Large intestine (tissue), 3 donors: ENCODE data around the gene SLC35A3. TPM values are rescaled to one million over a fixed set of nuclear protein-coding genes. Genes with fewer than 3 reads are reported as not detected.
"Not testable (repeated sequence)": the region's sequence is repeated elsewhere in the genome, so short reads cannot be mapped to it uniquely, and the experiment has no call there.

Source experiments
- DNase-seq, 2 donors: peaks; one replicate each; pipeline versions ENCODE4 v3.0.0 to v3.0.0-alpha.2; 2013
- H3K27ac ChIP-seq: one replicate; pipeline ENCODE4 v1.5.1; 2013; ENCODE audit warnings: low read length
- H3K27me3 ChIP-seq: 2 replicates; pipeline ENCODE4 v1.6.1; 2013; ENCODE audit warnings: low read length; ENCODE audit not compliant: control insufficient read depth, insufficient read depth
- H3K36me3 ChIP-seq: 2 replicates; pipeline ENCODE4 v1.6.1; 2013; ENCODE audit warnings: low read length; ENCODE audit not compliant: control insufficient read depth, insufficient read depth
- H3K4me1 ChIP-seq: one replicate; pipeline ENCODE4 v1.6.1; 2013; ENCODE audit warnings: low read length; ENCODE audit not compliant: control insufficient read depth, insufficient read depth
- H3K4me3 ChIP-seq: one replicate; pipeline ENCODE4 v1.5.1; 2013; ENCODE audit warnings: low read length
- H3K9me3 ChIP-seq: one replicate; pipeline ENCODE4 v1.6.1; 2013; ENCODE audit warnings: mild to moderate bottlenecking, low read depth, low read length, moderate library complexity; ENCODE audit not compliant: control insufficient read depth
- WGBS: methylation state at CpG from one replicate; pipeline ENCODE4 v1.1.5; 2013; ENCODE audit warnings: low lambda C conversion rate; ENCODE audit not compliant: insufficient coverage; 5-methylcytosine and 5-hydroxymethylcytosine counted together
- polyA plus RNA-seq: library from polyadenylated mRNA; unstranded; fragments of 120-200 nt; gene quantifications from one replicate; pipeline ENCODE4 v1.2.1, GENCODE V29; 2013

The SLC35A3 gene
- polyA plus RNA-seq, 1 donor = 78.9 TPM

GRCh38 chr1:99969260-99969728 is 502 bp upstream of the SLC35A3 start:
- no peaks in the 10 kb centered on the region for H3K9me3 ChIP-seq
- H3K36me3 ChIP-seq = no peaks in the 10 kb centered on the region
- no peaks in the 10 kb centered on the region for H3K27me3 ChIP-seq
- peak overlapping the region; percentile 69 for H3K4me3 ChIP-seq
- WGBS = no CpG with 5 or more reads among the region's 6 CpGs
- H3K27ac ChIP-seq = peak overlapping the region; percentile 92
- peak; percentile 66 to 91 for DNase-seq
- peaks cover 6% of the 10 kb centered on the region for H3K4me1 ChIP-seq

- no peak for DNase-seq
Measured at GRCh38 chr1:99970713-99971255, 988 bp downstream of the SLC35A3 start.

GRCh38 chr1:99972066-99972465 is 2.3 kb downstream of the SLC35A3 start:
- not testable (repeated sequence) for DNase-seq, H3K4me3 ChIP-seq, H3K36me3 ChIP-seq, H3K27ac ChIP-seq, H3K27me3 ChIP-seq, H3K9me3 ChIP-seq
- 86% methylated on average over 2 of the region's 7 CpGs for WGBS
- H3K4me1 ChIP-seq = peaks cover 14% of the 10 kb centered on the region

More at GRCh38 chr1:99970713-99971255, 988 bp downstream of the SLC35A3 start:
- H3K9me3 ChIP-seq = no peaks in the 10 kb centered on the region
- peaks cover under 1% of the 10 kb centered on the region for H3K36me3 ChIP-seq
- peaks cover 12% of the 10 kb centered on the region for H3K4me1 ChIP-seq
- peak overlapping the region; percentile 69 for H3K4me3 ChIP-seq
- H3K27ac ChIP-seq = peak overlapping the region; percentile 92
- no peaks in the 10 kb centered on the region for H3K27me3 ChIP-seq
- WGBS = 54% methylated on average over 7 of the region's 7 CpGs

GRCh38 chr1:99975529-99975928 is 5.7 kb downstream of the SLC35A3 start:
- H3K9me3 ChIP-seq = no peaks in the 10 kb centered on the region
- 27% methylated on average over 2 of the region's 3 CpGs for WGBS
- H3K27me3 ChIP-seq = no peaks in the 10 kb centered on the region
- H3K4me1 ChIP-seq = peaks cover 11% of the 10 kb centered on the region
- peak; percentile 71 to 93 for DNase-seq
- H3K36me3 ChIP-seq = peaks cover 9% of the 10 kb centered on the region
- peak overlapping the region; percentile 87 for H3K27ac ChIP-seq
- H3K4me3 ChIP-seq = no peak overlapping the region

GRCh38 chr1:99977326-99977725 is 7.5 kb downstream of the SLC35A3 start:
- not testable (repeated sequence) for H3K27me3 ChIP-seq, DNase-seq, H3K4me3 ChIP-seq, H3K9me3 ChIP-seq, H3K27ac ChIP-seq, H3K36me3 ChIP-seq
- whole genome bisulfite sequencing = no CpG with 5 or more reads among the region's 12 CpGs
- H3K4me1 ChIP-seq = peaks cover 11% of the 10 kb centered on the region

- Histone ChIP-seq H3K9me3 (peaks cover 2% of the 10 kb centered on the region), H3K4me1 (peaks cover 11% of the 10 kb centered on the region), H3K36me3 (peaks cover 9% of the 10 kb centered on the region), H3K27ac (no peak overlapping the region), H3K4me3 (no peak overlapping the region), H3K27me3 (no peaks in the 10 kb centered on the region)
- WGBS = no CpG with 5 or more reads among the region's 2 CpGs
- DNase-seq = no peak
Measured at GRCh38 chr1:99978218-99978617, 8.4 kb downstream of the SLC35A3 start.

GRCh38 chr1:99979091-99979490 is 9.3 kb downstream of the SLC35A3 start:
- Histone ChIP-seq H3K9me3 (peaks cover 3% of the 10 kb centered on the region), H3K36me3 (peaks cover 9% of the 10 kb centered on the region), H3K4me1 (peaks cover 8% of the 10 kb centered on the region), H3K4me3 (no peak overlapping the region), H3K27ac (no peak overlapping the region), H3K27me3 (no peaks in the 10 kb centered on the region)
- DNase-seq = no peak

GRCh38 chr1:99980928-99981327 is 11.1 kb downstream of the SLC35A3 start:
- peaks cover 6% of the 10 kb centered on the region for H3K36me3 ChIP-seq
- peaks cover 8% of the 10 kb centered on the region for H3K9me3 ChIP-seq
- no peak overlapping the region for H3K4me3 ChIP-seq
- H3K4me1 ChIP-seq = peaks cover under 1% of the 10 kb centered on the region
- no peaks in the 10 kb centered on the region for H3K27me3 ChIP-seq
- no peak for DNase-seq
- no peak overlapping the region for H3K27ac ChIP-seq

- no peak for DNase-seq
- no peak overlapping the region for H3K27ac ChIP-seq
- H3K4me1 ChIP-seq = no peaks in the 10 kb centered on the region
- H3K27me3 ChIP-seq = no peaks in the 10 kb centered on the region
- H3K9me3 ChIP-seq = peaks cover 16% of the 10 kb centered on the region
- no CpG with 5 or more reads among the region's 2 CpGs for WGBS
- no peak overlapping the region for H3K4me3 ChIP-seq
- H3K36me3 ChIP-seq = peaks cover 3% of the 10 kb centered on the region
Measured at GRCh38 chr1:99986656-99987225, 16.9 kb downstream of the SLC35A3 start.

GRCh38 chr1:99988210-99988765 is 18.5 kb downstream of the SLC35A3 start:
- peaks cover 17% of the 10 kb centered on the region for H3K9me3 ChIP-seq

More at GRCh38 chr1:99988210-99988765, 18.5 kb downstream of the SLC35A3 start:
- Histone ChIP-seq H3K4me3 (no peak overlapping the region), H3K27me3 (no peaks in the 10 kb centered on the region), H3K4me1 (no peaks in the 10 kb centered on the region), H3K27ac (no peak overlapping the region), H3K36me3 (peaks cover 10% of the 10 kb centered on the region)
- DNase-seq = no peak
- WGBS = no CpG with 5 or more reads among the region's 1 CpG
